Fibroblast of the aortic adventitia (primary cell): Measurements from ENCODE around the gene SWT1. TPM values are rescaled to one million over a fixed set of nuclear protein-coding genes. Genes with fewer than 3 reads are reported as not detected.

Experiments used
- DNase-seq: peaks from one replicate; pipeline ENCODE4 v3.0.0-alpha.2; 2010; ENCODE audit warnings: low read depth
- H3K4me3 ChIP-seq: 2 replicates; pipeline ENCODE4 v1.5.1; 2011; ENCODE audit warnings: low read depth, mild to moderate bottlenecking, control low read depth, low read length, moderate library complexity
- CTCF ChIP-seq: IDR thresholded peaks from 2 replicates; pipeline ENCODE4 v1.5.1; 2011; ENCODE audit warnings: mild to moderate bottlenecking, low read length, control low read depth, inconsistent platforms; ENCODE audit not compliant: insufficient read depth
- total RNA-seq: library from RNA; depleted of rRNA; stranded (reverse); fragments of >200 nt; gene quantifications from 2 replicates; pipeline ENCODE4 v1.2.3, GENCODE V29; 2012; ENCODE audit warnings: low replicate concordance

Gene SWT1
- total RNA-seq, 1 donor: 8.1 TPM

- H3K4me3 ChIP-seq: no peak overlapping the region
- no peak for TF ChIP-seq CTCF
- no peak for DNase-seq
These were observed 18.9 kb upstream of the SWT1 start for GRCh38 chr1:185137896-185138545.

- no peak for DNase-seq
- no peak for TF ChIP-seq CTCF
- no peak overlapping the region for H3K4me3 ChIP-seq
These were observed 17.7 kb upstream of the SWT1 start for GRCh38 chr1:185139246-185139645.

GRCh38 chr1:185144233-185144632, 12.7 kb upstream of the SWT1 start:
- no peak for TF ChIP-seq CTCF
- H3K4me3 ChIP-seq: no peak overlapping the region
- DNase-seq: peak; percentile 61

- no peak overlapping the region for H3K4me3 ChIP-seq
- no peak for TF ChIP-seq CTCF
These were observed 5.8 kb upstream of the SWT1 start for GRCh38 chr1:185151215-185151614.

GRCh38 chr1:185152187-185152767, 4.7 kb upstream of the SWT1 start:
- no peak for TF ChIP-seq CTCF
- H3K4me3 ChIP-seq: no peak overlapping the region
- peak; percentile 62 for DNase-seq

More at GRCh38 chr1:185151215-185151614, 5.8 kb upstream of the SWT1 start:
- no peak for DNase-seq

GRCh38 chr1:185154912-185155513, 2.0 kb upstream of the SWT1 start:
- peak overlapping the region; percentile 87 for H3K4me3 ChIP-seq
- no peak for TF ChIP-seq CTCF
- DNase-seq: peak; percentile 26
